CD14-positive monocyte (primary cell): ENCODE results near the gene FRMD3. TPM values are rescaled to one million over a fixed set of nuclear protein-coding genes. Genes with fewer than 3 reads are reported as not detected.

ENCODE experiments used
- DNase-seq, 3 donors: peaks; one replicate each; pipeline ENCODE4 v3.0.0-alpha.2; 2011 to 2022
- H2AFZ ChIP-seq: 2 replicates; pipeline ENCODE4 v1.6.0; 2012; ENCODE audit warnings: mild to moderate bottlenecking, low read depth, low read length, inconsistent platforms; ENCODE audit not compliant: insufficient read depth, poor library complexity, severe bottlenecking
- H3K27ac ChIP-seq, 2 donors: 1 replicate in 1 of 2; 2 replicates in 1 of 2; pipeline ENCODE4 v1.5.1; 2012 to 2013; ENCODE audit warnings: low read length in 2 of 2, control low read depth in 1 of 2, inconsistent platforms in 1 of 2, low read depth in 1 of 2, mild to moderate bottlenecking in 1 of 2
- H3K27me3 ChIP-seq, 2 donors: one replicate each; pipeline versions ENCODE4 v1.6.0 to v1.6.1; 2011 to 2013; ENCODE audit warnings: low read length in 2 of 2; ENCODE audit not compliant: control insufficient read depth in 2 of 2, insufficient read depth in 2 of 2
- H3K36me3 ChIP-seq, 2 donors: replicated peaks in 1 of 2; 1 replicate in 1 of 2; 2 replicates in 1 of 2; pipeline versions ENCODE4 v1.5.1 to v1.6.1; 2012 to 2013; ENCODE audit warnings: low read length in 2 of 2, control low read depth in 1 of 2, inconsistent platforms in 1 of 2, mild to moderate bottlenecking in 1 of 2; ENCODE audit not compliant: insufficient read depth in 2 of 2, control insufficient read depth in 1 of 2
- H3K4me1 ChIP-seq, 2 donors: 1 replicate in 1 of 2; 2 replicates in 1 of 2; pipeline versions ENCODE4 v1.5.1 to v1.6.1; 2012 to 2013; ENCODE audit warnings: low read length in 2 of 2, control low read depth in 1 of 2, inconsistent platforms in 1 of 2, mild to moderate bottlenecking in 1 of 2, moderate library complexity in 1 of 2; ENCODE audit not compliant: insufficient read depth in 2 of 2, control insufficient read depth in 1 of 2
- H3K4me2 ChIP-seq: replicated peaks from 2 replicates; pipeline ENCODE3; 2012; ENCODE audit warnings: low read length, moderate library complexity, mild to moderate bottlenecking; ENCODE audit not compliant: poor library complexity, severe bottlenecking; ENCODE audit errors: extremely low read depth
- H3K4me3 ChIP-seq, 3 experiments: fragments of 200-600 bp in 1 of 3; sonication (generic) in 1 of 3; replicated peaks in 1 of 3; 1 replicate in 2 of 3; 2 replicates in 1 of 3; pipeline ENCODE4 v1.5.1; 2011 to 2013; ENCODE audit warnings: low read length in 3 of 3, mild to moderate bottlenecking in 3 of 3, control low read depth in 2 of 3, low read depth in 2 of 3, inconsistent platforms in 1 of 3, moderate library complexity in 1 of 3
- H3K79me2 ChIP-seq: 2 replicates; pipeline ENCODE4 v1.6.0; 2012; ENCODE audit warnings: mild to moderate bottlenecking, control low read depth, inconsistent platforms, low read length, moderate library complexity; ENCODE audit not compliant: insufficient read depth
- H3K9ac ChIP-seq: 2 replicates; pipeline ENCODE4 v1.6.0; 2017; ENCODE audit warnings: low read length, mild to moderate bottlenecking; ENCODE audit not compliant: insufficient read depth, poor library complexity, severe bottlenecking
- H3K9me3 ChIP-seq, 2 donors: replicated peaks in 1 of 2; 1 replicate in 1 of 2; 2 replicates in 1 of 2; pipeline versions ENCODE4 v1.5.1 to v1.6.1; 2012 to 2013; ENCODE audit warnings: low read length in 2 of 2, control low read depth in 1 of 2; ENCODE audit not compliant: control insufficient read depth in 1 of 2, insufficient read depth in 1 of 2
- H4K20me1 ChIP-seq: 2 replicates; pipeline ENCODE4 v1.6.0; 2012; ENCODE audit warnings: mild to moderate bottlenecking, low read length, control low read depth, moderate library complexity; ENCODE audit not compliant: insufficient read depth
- H3K27ac Mint-ChIP-seq, 7 donors: one replicate each; pipeline ENCODE4 v1.8.0; 2020; ENCODE audit warnings: mild to moderate bottlenecking in 7 of 7, mixed read lengths in 7 of 7, moderate library complexity in 6 of 7, inconsistent platforms in 2 of 7
- H3K27me3 Mint-ChIP-seq, 3 donors: one replicate each; pipeline ENCODE4 v1.8.0; 2021 to 2022; ENCODE audit warnings: low read depth in 3 of 3, mild to moderate bottlenecking in 3 of 3, mixed read lengths in 3 of 3, moderate library complexity in 3 of 3, inconsistent platforms in 1 of 3
- H3K36me3 Mint-ChIP-seq, 2 donors: one replicate each; pipeline ENCODE4 v1.8.0; 2020; ENCODE audit warnings: mixed read lengths in 2 of 2, inconsistent platforms in 1 of 2, mild to moderate bottlenecking in 1 of 2
- H3K4me1 Mint-ChIP-seq: one replicate; pipeline ENCODE4 v1.8.0; 2020; ENCODE audit warnings: mild to moderate bottlenecking, mixed read lengths
- H3K4me3 Mint-ChIP-seq, 2 donors: one replicate each; pipeline ENCODE4 v1.8.0; 2020; ENCODE audit warnings: mild to moderate bottlenecking in 2 of 2, mixed read lengths in 2 of 2, moderate library complexity in 1 of 2
- H3K9me3 Mint-ChIP-seq, 7 donors: one replicate each; pipeline ENCODE4 v1.8.0; 2020 to 2022; ENCODE audit warnings: mixed read lengths in 7 of 7, mild to moderate bottlenecking in 6 of 7, moderate library complexity in 6 of 7, inconsistent platforms in 2 of 7
- WGBS: methylation state at CpG from one replicate; pipeline ENCODE4 v1.1.5; 2013; ENCODE audit warnings: missing lambda C conversion rate; ENCODE audit not compliant: insufficient coverage; 5-methylcytosine and 5-hydroxymethylcytosine counted together
- intact Hi-C, 2 donors: fragments of 100-400 bp; cut with micrococcal nuclease; formaldehyde crosslinking; loops; one replicate each; pipeline versions ENCODE4 v1.15.0 to v1.15.1; 2023
- polyA plus RNA-seq, 3 donors: library from polyadenylated mRNA; depleted of rRNA in 1 of 3; unstranded in 2 of 3; stranded (reverse) in 1 of 3; fragments of 300-500 nt in 2 of 3; fragments of >200 nt in 1 of 3; fragmentation: Illumina TruSeq in 2 of 3; gene quantifications; 1 replicate in 2 of 3; 2 replicates in 1 of 3; pipeline ENCODE4 v1.2.3, GENCODE V29; 2012 to 2021
- TF ChIP-seq, protein P1 (sequence below): fragments of 200-600 bp; IDR thresholded peaks from one replicate; pipeline ENCODE4 v1.8.0; 2022; ENCODE audit warnings: antibody characterized with exemption, mild to moderate bottlenecking

The FRMD3 gene
- polyA plus RNA-seq, 3 donors: 2.8 to 9.8 (median 4.2) TPM

DNA sequence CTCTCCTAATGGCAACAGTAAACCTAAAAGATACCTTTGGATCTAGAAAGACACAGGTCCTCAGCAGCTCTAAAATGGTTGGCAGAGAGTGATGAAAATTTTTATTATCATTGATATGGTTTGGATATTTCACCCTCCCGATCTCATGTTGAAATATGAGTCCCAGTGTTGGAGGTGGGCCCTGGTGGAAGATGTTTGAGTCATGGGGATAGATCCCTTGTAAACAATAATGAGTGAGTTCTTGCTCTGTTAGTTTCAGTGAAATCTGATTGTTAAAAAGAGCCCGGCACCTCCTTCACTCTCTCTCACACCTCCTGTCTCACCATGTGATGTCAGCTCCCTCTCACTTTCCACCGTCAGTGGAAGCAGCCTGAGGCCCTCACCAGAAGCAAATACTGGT lies 117.7 kb downstream of the FRMD3 start:
- DNase-seq: no peak
- no peaks in the 10 kb centered on the region for H4K20me1 ChIP-seq
- no peak overlapping the region for H3K4me3 Mint-ChIP-seq

DNA sequence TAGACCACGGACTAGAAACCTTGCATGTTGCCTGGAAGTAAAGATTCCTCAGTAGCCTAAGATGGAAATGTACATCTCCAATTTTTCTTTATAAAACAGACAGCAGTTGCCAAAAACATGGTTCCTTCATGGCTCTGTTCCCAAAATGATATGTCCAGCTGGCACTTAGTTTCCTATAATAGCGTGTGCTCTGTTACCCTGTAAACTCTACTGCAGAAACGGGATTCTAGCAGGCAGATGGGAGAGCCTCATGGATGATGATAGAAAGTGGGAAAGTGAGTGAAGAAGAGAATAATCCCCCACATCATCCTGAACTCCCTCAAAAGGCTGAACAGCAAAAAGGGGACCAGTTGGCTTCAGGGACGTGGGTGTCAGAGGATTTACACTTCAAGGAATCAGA lies 118.2 kb downstream of the FRMD3 start:
- TF ChIP-seq, protein P1, sequence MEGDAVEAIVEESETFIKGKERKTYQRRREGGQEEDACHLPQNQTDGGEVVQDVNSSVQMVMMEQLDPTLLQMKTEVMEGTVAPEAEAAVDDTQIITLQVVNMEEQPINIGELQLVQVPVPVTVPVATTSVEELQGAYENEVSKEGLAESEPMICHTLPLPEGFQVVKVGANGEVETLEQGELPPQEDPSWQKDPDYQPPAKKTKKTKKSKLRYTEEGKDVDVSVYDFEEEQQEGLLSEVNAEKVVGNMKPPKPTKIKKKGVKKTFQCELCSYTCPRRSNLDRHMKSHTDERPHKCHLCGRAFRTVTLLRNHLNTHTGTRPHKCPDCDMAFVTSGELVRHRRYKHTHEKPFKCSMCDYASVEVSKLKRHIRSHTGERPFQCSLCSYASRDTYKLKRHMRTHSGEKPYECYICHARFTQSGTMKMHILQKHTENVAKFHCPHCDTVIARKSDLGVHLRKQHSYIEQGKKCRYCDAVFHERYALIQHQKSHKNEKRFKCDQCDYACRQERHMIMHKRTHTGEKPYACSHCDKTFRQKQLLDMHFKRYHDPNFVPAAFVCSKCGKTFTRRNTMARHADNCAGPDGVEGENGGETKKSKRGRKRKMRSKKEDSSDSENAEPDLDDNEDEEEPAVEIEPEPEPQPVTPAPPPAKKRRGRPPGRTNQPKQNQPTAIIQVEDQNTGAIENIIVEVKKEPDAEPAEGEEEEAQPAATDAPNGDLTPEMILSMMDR: no peak
- Histone ChIP-seq H2AFZ (no peak overlapping the region), H3K36me3 (no peaks in the 10 kb centered on the region), H3K27me3 (no peaks in the 10 kb centered on the region), H3K27ac (no peak overlapping the region), H3K9ac (no peak overlapping the region), H3K79me2 (no peaks in the 10 kb centered on the region), H4K20me1 (no peaks in the 10 kb centered on the region), H3K9me3 (peaks cover 0 to 3% of the 10 kb centered on the region in 2 donors), H3K4me1 (no peaks in the 10 kb centered on the region), H3K4me3 (no peak overlapping the region), H3K4me2 (no peak overlapping the region)
- Mint-ChIP-seq H3K27me3 (peaks cover 0 to 1% (median 0%) of the 10 kb centered on the region in 3 donors), H3K4me3 (no peak overlapping the region), H3K4me1 (peaks cover 11% of the 10 kb centered on the region), H3K9me3 (peaks cover 2 to 12% (median 7%) of the 10 kb centered on the region in 7 donors), H3K36me3 (peaks cover 5 to 6% of the 10 kb centered on the region in 2 donors), H3K27ac (no peak overlapping the region)
- DNase-seq: no peak
- intact Hi-C loops: no loop called here
- 80% methylated on average over 1 of the region's 4 CpGs for WGBS

More for the DNA sequence above, 117.7 kb downstream of the FRMD3 start:
- no peak overlapping the region for H3K9ac ChIP-seq
- Mint-ChIP-seq H3K9me3 (peaks cover 2 to 8% (median 6%) of the 10 kb centered on the region in 7 donors), H3K27ac (no peak overlapping the region), H3K27me3 (peaks cover 0 to 1% (median 0%) of the 10 kb centered on the region in 3 donors), H3K36me3 (peaks cover 3 to 4% of the 10 kb centered on the region in 2 donors), H3K4me1 (peaks cover 11% of the 10 kb centered on the region)
- no peaks in the 10 kb centered on the region for H3K79me2 ChIP-seq
- H3K36me3 ChIP-seq: no peaks in the 10 kb centered on the region
- no peak overlapping the region for H2AFZ ChIP-seq
- no peaks in the 10 kb centered on the region for H3K9me3 ChIP-seq
- H3K27ac ChIP-seq: no peak overlapping the region
- H3K27me3 ChIP-seq: no peaks in the 10 kb centered on the region
- WGBS: 100% methylated on average over 1 of the region's 3 CpGs
- TF ChIP-seq, protein P1: no peak
- H3K4me1 ChIP-seq: no peaks in the 10 kb centered on the region
- no peak overlapping the region for H3K4me3 ChIP-seq
- H3K4me2 ChIP-seq: no peak overlapping the region
- intact Hi-C loops: no loop called here
